Esophagus muscularis mucosa (tissue), 4 donors: Measurements from ENCODE around the gene NOCT. TPM values are rescaled to one million over a fixed set of nuclear protein-coding genes. Genes with fewer than 3 reads are reported as not detected.

Experiments used
- DNase-seq: peaks from one replicate; pipeline ENCODE4 v3.0.0-alpha.2; 2017; ENCODE audit errors: extremely low spot score
- H3K27ac ChIP-seq, 4 donors: fragments of 200-600 bp; sonication (generic); replicated peaks in 1 of 4; 1 replicate in 3 of 4; 2 replicates in 1 of 4; pipeline ENCODE4 v1.5.1; 2016 to 2019; ENCODE audit warnings: mild to moderate bottlenecking in 1 of 4
- H3K27me3 ChIP-seq, 4 donors: fragments of 200-600 bp; sonication (generic); one replicate each; pipeline versions ENCODE4 v1.5.1 to v1.6.0; 2016 to 2019
- H3K36me3 ChIP-seq, 4 donors: fragments of 200-600 bp; sonication (generic); one replicate each; pipeline ENCODE4 v1.5.1; 2016 to 2019
- H3K4me1 ChIP-seq, 4 donors: fragments of 200-600 bp; sonication (generic); one replicate each; pipeline ENCODE4 v1.5.1; 2016 to 2019
- H3K4me3 ChIP-seq, 4 donors: fragments of 200-600 bp; sonication (generic); 1 replicate in 2 of 4; 2 replicates in 2 of 4; pipeline ENCODE4 v1.5.1; 2016 to 2019; ENCODE audit warnings: mild to moderate bottlenecking in 4 of 4, moderate library complexity in 1 of 4
- H3K9me3 ChIP-seq, 4 donors: fragments of 200-600 bp; sonication (generic); 1 replicate in 3 of 4; 2 replicates in 1 of 4; pipeline ENCODE4 v1.5.1; 2016 to 2019
- EP300 ChIP-seq: sonication (generic); formaldehyde crosslinking; IDR thresholded peaks from one replicate; pipeline ENCODE4 v1.6.1; 2017; ENCODE audit warnings: antibody characterized with exemption
- POLR2A ChIP-seq: fragments of 450-650 bp; IDR thresholded peaks from one replicate; pipeline ENCODE4 v1.6.1; 2017; ENCODE audit warnings: antibody characterized with exemption, moderate library complexity, mild to moderate bottlenecking, low read depth
- POLR2AphosphoS5 ChIP-seq, 2 donors: sonication (generic); formaldehyde crosslinking; IDR thresholded peaks; one replicate each; pipeline ENCODE4 v1.6.1; 2017; ENCODE audit warnings: antibody characterized with exemption in 2 of 2
- WGBS: methylation state at CpG from one replicate; pipeline ENCODE4 v1.1.5; 2018; 5-methylcytosine and 5-hydroxymethylcytosine counted together
- intact Hi-C: fragments of 100-400 bp; cut with DNase I; formaldehyde crosslinking; loops from one replicate; pipeline ENCODE4 v1.15.1; 2023
- total RNA-seq, 4 donors: library from RNA; depleted of rRNA; stranded (reverse); fragments of >200 nt; gene quantifications; one replicate each; pipeline versions ENCODE4 v1.1.0 to v1.2.1, GENCODE V29; 2016
- TF ChIP-seq, protein P1 (sequence below), 3 experiments: fragments of 200-600 bp in 2 of 3; fragments of 450-650 bp in 1 of 3; sonication (generic) in 2 of 3; IDR thresholded peaks; one replicate each; pipeline ENCODE4 v1.5.1; 2017 to 2019; ENCODE audit warnings: antibody characterized with exemption in 3 of 3, mild to moderate bottlenecking in 2 of 3, moderate library complexity in 1 of 3

The NOCT gene
- total RNA-seq, 4 donors from 2014 or later: 1.7 to 7.0 (median 2.1) TPM

DNA sequence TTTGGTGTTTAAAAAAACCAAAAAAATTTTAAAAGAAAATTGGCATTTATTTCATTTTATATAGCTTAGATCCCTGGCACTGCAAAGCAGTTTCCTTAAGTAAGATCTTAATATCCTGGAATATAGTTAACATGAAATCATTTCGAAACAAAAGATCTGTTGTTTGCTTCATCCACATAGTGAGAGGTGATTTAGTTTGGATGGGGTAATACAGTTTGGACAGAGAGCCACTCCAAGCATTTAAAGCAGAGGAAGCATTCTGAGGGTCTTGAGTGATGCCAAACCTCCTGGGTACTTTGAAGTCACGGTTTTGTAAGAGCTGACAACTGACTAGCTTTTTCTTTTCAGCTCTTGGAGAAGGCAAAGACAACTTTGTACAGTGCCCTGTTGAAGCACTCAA is 28.7 kb downstream of the NOCT start:
- WGBS: 70% methylated on average over 2 of the region's 2 CpGs
- H3K27me3 ChIP-seq: no peaks in the 10 kb centered on the region
- no peaks in the 10 kb centered on the region for H3K9me3 ChIP-seq
- H3K4me1 ChIP-seq: peaks cover 4 to 36% (median 30%) of the 10 kb centered on the region in 4 donors
- intact Hi-C loops: no loop called here
- H3K4me3 ChIP-seq: no peak overlapping the region
- H3K27ac ChIP-seq: peak overlapping the region in 3 of 4 donors; percentile 25 to 81 (median 42)
- no peak for DNase-seq
- peaks cover 0 to 32% (median 15%) of the 10 kb centered on the region in 4 donors for H3K36me3 ChIP-seq
- TF ChIP-seq, protein P1, sequence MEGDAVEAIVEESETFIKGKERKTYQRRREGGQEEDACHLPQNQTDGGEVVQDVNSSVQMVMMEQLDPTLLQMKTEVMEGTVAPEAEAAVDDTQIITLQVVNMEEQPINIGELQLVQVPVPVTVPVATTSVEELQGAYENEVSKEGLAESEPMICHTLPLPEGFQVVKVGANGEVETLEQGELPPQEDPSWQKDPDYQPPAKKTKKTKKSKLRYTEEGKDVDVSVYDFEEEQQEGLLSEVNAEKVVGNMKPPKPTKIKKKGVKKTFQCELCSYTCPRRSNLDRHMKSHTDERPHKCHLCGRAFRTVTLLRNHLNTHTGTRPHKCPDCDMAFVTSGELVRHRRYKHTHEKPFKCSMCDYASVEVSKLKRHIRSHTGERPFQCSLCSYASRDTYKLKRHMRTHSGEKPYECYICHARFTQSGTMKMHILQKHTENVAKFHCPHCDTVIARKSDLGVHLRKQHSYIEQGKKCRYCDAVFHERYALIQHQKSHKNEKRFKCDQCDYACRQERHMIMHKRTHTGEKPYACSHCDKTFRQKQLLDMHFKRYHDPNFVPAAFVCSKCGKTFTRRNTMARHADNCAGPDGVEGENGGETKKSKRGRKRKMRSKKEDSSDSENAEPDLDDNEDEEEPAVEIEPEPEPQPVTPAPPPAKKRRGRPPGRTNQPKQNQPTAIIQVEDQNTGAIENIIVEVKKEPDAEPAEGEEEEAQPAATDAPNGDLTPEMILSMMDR (IDR thresholded peaks at IDR 0.05): no peak
- TF ChIP-seq EP300 (no peak), POLR2A (no peak)

DNA sequence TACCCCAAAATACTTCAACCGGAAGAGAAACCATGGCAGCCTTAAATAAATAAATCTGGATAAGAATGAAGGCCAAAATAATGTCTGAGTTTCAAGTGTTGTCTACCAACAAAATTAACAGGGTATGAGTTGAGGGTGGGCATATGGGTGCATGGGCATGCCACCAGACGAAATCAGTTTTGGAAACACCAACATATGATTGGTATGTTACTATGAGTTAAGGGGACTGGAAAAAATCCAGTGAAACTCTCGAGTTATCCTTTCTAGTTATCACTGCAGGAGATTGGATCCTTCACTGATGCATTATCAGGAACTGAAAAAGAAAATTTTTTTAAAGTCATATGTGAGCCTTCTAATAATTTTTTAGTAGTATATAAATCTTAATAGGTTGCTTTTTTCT is 32.4 kb downstream of the NOCT start:
- peaks cover 0 to 39% (median 15%) of the 10 kb centered on the region in 4 donors for H3K36me3 ChIP-seq
- 88% methylated on average over 3 of the region's 3 CpGs for WGBS
- H3K27ac ChIP-seq: no peak overlapping the region
- H3K4me1 ChIP-seq: peaks cover 3 to 28% (median 18%) of the 10 kb centered on the region in 4 donors
- no peak for DNase-seq
- intact Hi-C loops: no loop called here
- no peaks in the 10 kb centered on the region for H3K27me3 ChIP-seq
- no peak for TF ChIP-seq POLR2AphosphoS5 (IDR thresholded peaks at IDR 0.05)
- TF ChIP-seq, protein P1 (IDR thresholded peaks at IDR 0.05): no peak
- no peak for TF ChIP-seq POLR2A
- TF ChIP-seq EP300: no peak
- H3K9me3 ChIP-seq: no peaks in the 10 kb centered on the region
- no peak overlapping the region for H3K4me3 ChIP-seq

DNA sequence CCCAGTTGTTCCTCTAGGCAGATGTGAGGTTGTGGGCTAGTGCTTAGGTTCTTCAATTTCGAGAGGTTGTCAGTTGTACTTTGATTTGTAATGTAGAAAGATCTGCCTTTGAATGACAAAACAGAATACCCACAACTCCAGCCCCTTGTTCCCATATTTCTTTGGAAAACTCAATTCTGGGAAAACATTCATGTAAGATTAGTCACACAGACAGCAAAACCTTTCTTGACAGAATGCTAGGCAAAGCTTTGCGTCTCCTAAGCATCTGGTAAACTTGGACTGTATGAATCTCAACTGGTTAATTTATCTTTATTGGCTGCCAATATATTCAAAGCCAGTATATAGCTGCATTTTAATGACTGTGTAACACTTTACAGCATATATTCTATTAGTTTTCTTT is 34.9 kb downstream of the NOCT start:
- no peak overlapping the region for H3K27ac ChIP-seq
- no peaks in the 10 kb centered on the region for H3K27me3 ChIP-seq
- peaks cover 19 to 33% (median 25%) of the 10 kb centered on the region in 4 donors for H3K4me1 ChIP-seq
- DNase-seq: no peak
- intact Hi-C loops: no loop called here
- H3K9me3 ChIP-seq: no peaks in the 10 kb centered on the region
- no peak overlapping the region for H3K4me3 ChIP-seq
- H3K36me3 ChIP-seq: peaks cover 0 to 40% (median 19%) of the 10 kb centered on the region in 4 donors
- TF ChIP-seq EP300: no peak
- TF ChIP-seq POLR2AphosphoS5 (IDR thresholded peaks at IDR 0.05): no peak
- TF ChIP-seq POLR2A: no peak
- TF ChIP-seq, protein P1 (IDR thresholded peaks at IDR 0.05): no peak
- 78% methylated on average over 2 of the region's 2 CpGs for WGBS

DNA sequence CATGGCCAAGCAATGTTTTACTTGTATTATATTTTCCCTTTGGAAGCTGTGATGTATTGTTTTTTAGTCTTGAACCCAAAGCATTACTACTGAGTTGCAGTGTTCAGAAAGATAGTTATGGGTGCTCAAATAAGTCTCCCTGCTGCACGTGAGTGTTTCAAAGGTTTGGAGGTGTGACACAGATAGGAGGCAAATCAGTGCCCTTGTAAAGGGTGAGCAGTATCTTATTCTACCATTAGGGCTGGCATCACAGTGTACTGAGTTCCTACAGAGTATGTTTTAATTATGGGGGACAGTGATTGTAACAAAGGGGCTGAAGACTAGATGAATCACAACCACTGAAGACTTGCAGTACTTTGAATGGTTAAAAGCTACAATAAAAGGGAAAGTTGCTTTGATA is 38.3 kb downstream of the NOCT start:
- Histone ChIP-seq H3K9me3 (no peaks in the 10 kb centered on the region), H3K4me1 (peaks cover 23 to 48% (median 40%) of the 10 kb centered on the region in 4 donors), H3K27ac (peak overlapping the region in 1 of 4 donors; percentile 5), H3K27me3 (no peaks in the 10 kb centered on the region), H3K4me3 (no peak overlapping the region), H3K36me3 (peaks cover 3 to 47% (median 23%) of the 10 kb centered on the region in 4 donors)
- WGBS: 81% methylated on average over 1 of the region's 1 CpG
- TF ChIP-seq, protein P1 (IDR thresholded peaks at IDR 0.05): no peak
- no peak for TF ChIP-seq POLR2AphosphoS5 (IDR thresholded peaks at IDR 0.05)
- no peak for TF ChIP-seq POLR2A
- TF ChIP-seq EP300: no peak
- DNase-seq: no peak
- intact Hi-C loops: no loop called here
